Measurements from ENCODE around the gene FLACC1. TPM values are rescaled to one million over a fixed set of nuclear protein-coding genes. Genes with fewer than 3 reads are reported as not detected.

Gene FLACC1
- total and polyA plus RNA-seq, 2 experiments from 2014 or later, result 1.4 to 2.3 TPM

GRCh38 chr2:201366146-201366545 is 9.0 kb upstream of the FLACC1 start:
- no peak for TF ChIP-seq EZH2phosphoT487 (IDR thresholded peaks at IDR 0.05; ENCODE audit: insufficient read depth, low read depth)
- no peak for TF ChIP-seq EZH2 (IDR thresholded peaks at IDR 0.05; ENCODE audit: insufficient read depth, poor library complexity, severe bottlenecking)
- no peak overlapping the region for H2AFZ ChIP-seq
- H3K27me3 ChIP-seq (replicated peaks; ENCODE audit: insufficient read depth), result no peaks in the 10 kb centered on the region
- no peak for DNase-seq
- H3F3A ChIP-seq (ENCODE audit: insufficient read depth), result no peaks in the 10 kb centered on the region
- no peaks in the 10 kb centered on the region for H3K4me1 ChIP-seq (ENCODE audit: insufficient read depth)
- H4K20me1 ChIP-seq (ENCODE audit: insufficient read depth), result no peaks in the 10 kb centered on the region
- H3K79me2 ChIP-seq (ENCODE audit: insufficient read depth), result no peaks in the 10 kb centered on the region
- H3K9me3 ChIP-seq (ENCODE audit: low read depth), result no peaks in the 10 kb centered on the region
- in situ Hi-C loops (cut with MboI), result no loop called here
- H3K36me3 ChIP-seq (ENCODE audit: low read depth), result no peaks in the 10 kb centered on the region; the same call in 1 of the 2 replicates
- H3K27ac ChIP-seq, result no peak overlapping the region
- no peak overlapping the region for H3K9ac ChIP-seq
- no peak overlapping the region for H3K4me2 ChIP-seq (ENCODE audit: unreplicated experiment)
- no peak overlapping the region for H3K4me3 ChIP-seq
- no peaks in the 10 kb centered on the region for H3K9me2 ChIP-seq (ENCODE audit: insufficient read depth)

- H3K4me1 ChIP-seq (ENCODE audit: insufficient read depth), result peaks cover 8% of the 10 kb centered on the region
- no peak for TF ChIP-seq EZH2 (IDR thresholded peaks at IDR 0.05; ENCODE audit: insufficient read depth, poor library complexity, severe bottlenecking)
- no peak for TF ChIP-seq EZH2phosphoT487 (IDR thresholded peaks at IDR 0.05; ENCODE audit: insufficient read depth, low read depth)
- H3K9ac ChIP-seq, result no peak overlapping the region
- no peaks in the 10 kb centered on the region for H3K79me2 ChIP-seq (ENCODE audit: insufficient read depth)
- H2AFZ ChIP-seq, result no peak overlapping the region
- no peaks in the 10 kb centered on the region; the same call in 1 of the 2 replicates for H3K36me3 ChIP-seq (ENCODE audit: low read depth)
- H3K4me2 ChIP-seq (ENCODE audit: unreplicated experiment), result no peak overlapping the region
- H3K9me2 ChIP-seq (ENCODE audit: insufficient read depth), result no peaks in the 10 kb centered on the region
- H3K4me3 ChIP-seq, result no peak overlapping the region
- H3K9me3 ChIP-seq (ENCODE audit: low read depth), result no peaks in the 10 kb centered on the region
- no peak overlapping the region for H3K27ac ChIP-seq
- H3K27me3 ChIP-seq (replicated peaks; ENCODE audit: insufficient read depth), result no peaks in the 10 kb centered on the region
- peak; percentile 78 for DNase-seq
- peaks cover 11% of the 10 kb centered on the region for H3F3A ChIP-seq (ENCODE audit: insufficient read depth)
- WGBS, 2 experiments (ENCODE audit: low coverage in 1 of 2, low lambda C conversion rate in 2 of 2, missing lambda C conversion rate in 2 of 2), result 85 to 92% methylated on average over 2 of the region's 2 CpGs
- in situ Hi-C loops (cut with MboI), result loop anchor here (5.0 kb wide), 1 partner anchor 127 kb away; no protein-coding TSS in a partner anchor
- H4K20me1 ChIP-seq (ENCODE audit: insufficient read depth), result no peaks in the 10 kb centered on the region
Observed at GRCh38 chr2:201363857-201364560, 6.9 kb upstream of the FLACC1 start.

GRCh38 chr2:201362396-201362795 is 5.3 kb upstream of the FLACC1 start:
- Histone ChIP-seq H3K9ac (no peak overlapping the region), H3K9me2 (ENCODE audit: insufficient read depth) (no peaks in the 10 kb centered on the region), H3K79me2 (ENCODE audit: insufficient read depth) (no peaks in the 10 kb centered on the region), H3K27me3 (replicated peaks; ENCODE audit: insufficient read depth) (no peaks in the 10 kb centered on the region), H3K36me3 (ENCODE audit: low read depth) (no peaks in the 10 kb centered on the region; the same call in 1 of the 2 replicates), H4K20me1 (ENCODE audit: insufficient read depth) (no peaks in the 10 kb centered on the region), H3K4me3 (no peak overlapping the region), H3K27ac (no peak overlapping the region), H3K4me2 (ENCODE audit: unreplicated experiment) (no peak overlapping the region), H3K9me3 (ENCODE audit: low read depth) (no peaks in the 10 kb centered on the region), H3K4me1 (ENCODE audit: insufficient read depth) (peaks cover 11% of the 10 kb centered on the region), H2AFZ (no peak overlapping the region), H3F3A (ENCODE audit: insufficient read depth) (peaks cover 14% of the 10 kb centered on the region)
- 98 to 100% methylated on average over 2 of the region's 2 CpGs for WGBS, 2 experiments (ENCODE audit: low coverage in 1 of 2, low lambda C conversion rate in 2 of 2, missing lambda C conversion rate in 2 of 2)
- DNase-seq, result peak; percentile 33
- in situ Hi-C loops (cut with MboI), result loop anchor here (5.0 kb wide), 1 partner anchor 125 kb away; no protein-coding TSS in a partner anchor
- TF ChIP-seq EZH2phosphoT487 (IDR thresholded peaks at IDR 0.05; ENCODE audit: insufficient read depth, low read depth) (no peak), EZH2 (IDR thresholded peaks at IDR 0.05; ENCODE audit: insufficient read depth, poor library complexity, severe bottlenecking) (no peak)

GRCh38 chr2:201361078-201361733 is 4.1 kb upstream of the FLACC1 start:
- in situ Hi-C loops (cut with MboI), result loop anchor here (5.0 kb wide), 1 partner anchor 124 kb away; no protein-coding TSS in a partner anchor
- TF ChIP-seq EZH2 (IDR thresholded peaks at IDR 0.05; ENCODE audit: insufficient read depth, poor library complexity, severe bottlenecking), result no peak
- TF ChIP-seq EZH2phosphoT487 (IDR thresholded peaks at IDR 0.05; ENCODE audit: insufficient read depth, low read depth), result no peak
- Histone ChIP-seq H3K27me3 (replicated peaks; ENCODE audit: insufficient read depth) (no peaks in the 10 kb centered on the region), H3K9ac (no peak overlapping the region), H3F3A (ENCODE audit: insufficient read depth) (peaks cover 14% of the 10 kb centered on the region), H3K4me3 (no peak overlapping the region), H4K20me1 (ENCODE audit: insufficient read depth) (no peaks in the 10 kb centered on the region), H2AFZ (no peak overlapping the region), H3K9me3 (ENCODE audit: low read depth) (no peaks in the 10 kb centered on the region), H3K36me3 (ENCODE audit: low read depth) (0 out of 2 replicates have a peak, but pooled peaks cover 6% of the 10 kb centered on the region), H3K4me1 (ENCODE audit: insufficient read depth) (peaks cover 11% of the 10 kb centered on the region), H3K79me2 (ENCODE audit: insufficient read depth) (no peaks in the 10 kb centered on the region), H3K4me2 (ENCODE audit: unreplicated experiment) (no peak overlapping the region), H3K9me2 (ENCODE audit: insufficient read depth) (no peaks in the 10 kb centered on the region), H3K27ac (no peak overlapping the region)
- DNase-seq, result no peak
- WGBS, 2 experiments (ENCODE audit: low coverage in 1 of 2, low lambda C conversion rate in 2 of 2, missing lambda C conversion rate in 2 of 2), result 97 to 99% methylated on average over 2 of the region's 2 CpGs
